SU-DHL-6 (cell line): ENCODE measurements around the gene YAF2.

Source experiments
- CTCF ChIP-seq: fragments of 200-600 bp; sonication (generic); IDR thresholded peaks from one replicate; pipeline ENCODE4 v1.5.1; 2017; ENCODE audit warnings: antibody characterized with exemption, mild to moderate bottlenecking, low read length, moderate library complexity; ENCODE audit not compliant: insufficient read depth, poor library complexity, severe bottlenecking
- EZH2phosphoT487 ChIP-seq: fragments of 200-600 bp; sonication (generic), shearing (Covaris generic); conservative IDR thresholded peaks from 2 replicates; pipeline ENCODE4 v1.6.1; 2018; ENCODE audit warnings: mild to moderate bottlenecking, antibody characterized with exemption, low read length, moderate library complexity, mixed read lengths

DNA sequence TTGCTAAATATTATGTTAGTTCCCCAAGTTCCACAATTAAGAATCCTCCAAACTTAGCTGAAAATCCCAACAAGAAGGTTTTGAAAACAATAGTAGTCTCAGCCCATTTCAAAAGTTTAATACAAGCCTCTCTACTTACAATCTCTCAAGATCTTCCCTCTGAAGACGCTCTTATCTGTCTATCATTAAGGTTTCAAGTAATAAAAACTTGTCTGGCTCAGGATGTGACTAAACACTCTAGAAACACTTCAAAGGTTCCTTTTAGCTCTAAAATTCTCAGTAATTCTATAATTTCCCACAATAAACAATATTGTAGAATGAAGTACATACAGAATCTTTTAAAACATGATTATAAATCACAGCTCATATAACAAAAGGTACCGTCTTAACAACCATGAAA lies 16.3 kb downstream of the YAF2 start:
- TF ChIP-seq CTCF (no peak), EZH2phosphoT487 (no peak)
